D721Med (cell line): Measurements from ENCODE around the gene GOT2.
"Not testable (repeated sequence)": the region's sequence is repeated elsewhere in the genome, so short reads cannot be mapped to it uniquely, and the experiment has no call there.

Experiments
- DNase-seq: peaks from one replicate; pipeline ENCODE4 v3.0.0; 2011; ENCODE audit warnings: low spot score; ENCODE audit not compliant: insufficient read length
- FAIRE-seq: peaks from 2 replicates; lab custom pipeline; 2011; peaks lifted over from hg19 to GRCh38; lab: Jason Lieb, UNC
- TF ChIP-seq, protein P1 (sequence below): IDR thresholded peaks from 2 replicates; pipeline ENCODE4 v1.5.1; 2012; ENCODE audit warnings: mild to moderate bottlenecking, control low read depth; ENCODE audit not compliant: insufficient read depth; ENCODE audit errors: missing control alignments

Gene GOT2

DNA sequence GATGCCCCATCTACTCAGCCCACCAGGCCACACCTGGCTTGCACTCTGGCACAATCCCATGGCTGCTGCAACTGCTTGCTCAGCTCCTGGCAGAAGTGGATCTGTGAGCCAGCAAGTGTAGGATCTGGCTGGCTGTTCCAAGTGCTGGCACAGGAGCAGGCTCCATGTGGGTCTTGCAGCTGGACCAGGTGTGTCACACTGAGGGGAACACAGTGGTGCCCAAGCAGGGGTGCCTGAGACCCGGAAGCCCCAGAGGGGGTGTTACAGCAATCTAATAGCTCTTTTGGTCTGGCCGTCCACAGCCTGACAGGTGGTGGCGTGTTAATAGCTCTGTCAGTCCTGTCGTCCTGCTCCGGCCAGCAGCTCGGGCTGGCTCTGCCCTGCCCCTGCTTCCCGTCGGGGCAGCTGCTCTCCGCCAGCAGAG is 19.6 kb upstream of the GOT2 start:
- TF ChIP-seq, protein P1, sequence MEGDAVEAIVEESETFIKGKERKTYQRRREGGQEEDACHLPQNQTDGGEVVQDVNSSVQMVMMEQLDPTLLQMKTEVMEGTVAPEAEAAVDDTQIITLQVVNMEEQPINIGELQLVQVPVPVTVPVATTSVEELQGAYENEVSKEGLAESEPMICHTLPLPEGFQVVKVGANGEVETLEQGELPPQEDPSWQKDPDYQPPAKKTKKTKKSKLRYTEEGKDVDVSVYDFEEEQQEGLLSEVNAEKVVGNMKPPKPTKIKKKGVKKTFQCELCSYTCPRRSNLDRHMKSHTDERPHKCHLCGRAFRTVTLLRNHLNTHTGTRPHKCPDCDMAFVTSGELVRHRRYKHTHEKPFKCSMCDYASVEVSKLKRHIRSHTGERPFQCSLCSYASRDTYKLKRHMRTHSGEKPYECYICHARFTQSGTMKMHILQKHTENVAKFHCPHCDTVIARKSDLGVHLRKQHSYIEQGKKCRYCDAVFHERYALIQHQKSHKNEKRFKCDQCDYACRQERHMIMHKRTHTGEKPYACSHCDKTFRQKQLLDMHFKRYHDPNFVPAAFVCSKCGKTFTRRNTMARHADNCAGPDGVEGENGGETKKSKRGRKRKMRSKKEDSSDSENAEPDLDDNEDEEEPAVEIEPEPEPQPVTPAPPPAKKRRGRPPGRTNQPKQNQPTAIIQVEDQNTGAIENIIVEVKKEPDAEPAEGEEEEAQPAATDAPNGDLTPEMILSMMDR: no peak
- FAIRE-seq (no peak), DNase-seq (no peak)

DNA sequence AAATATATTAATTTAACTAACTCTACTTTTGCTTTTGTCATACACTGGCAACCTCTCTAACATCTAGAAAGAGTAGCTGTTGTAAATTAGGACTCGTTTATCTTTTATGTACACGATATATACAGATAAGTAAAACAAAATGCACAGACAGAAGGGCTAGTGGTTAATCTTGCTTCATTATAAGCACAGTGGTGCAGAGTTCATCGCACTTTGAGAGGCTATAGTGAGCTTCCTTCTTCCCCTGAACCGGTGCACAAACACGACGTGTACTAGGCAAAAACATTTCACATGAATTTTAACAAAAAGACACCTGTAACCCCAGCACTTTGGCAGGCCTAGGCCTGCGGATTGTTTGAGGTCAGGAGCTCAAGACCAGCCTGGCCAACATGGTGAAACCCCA is 10.4 kb upstream of the GOT2 start:
- TF ChIP-seq, protein P1: no peak
- DNase-seq (no peak), FAIRE-seq (no peak)

DNA sequence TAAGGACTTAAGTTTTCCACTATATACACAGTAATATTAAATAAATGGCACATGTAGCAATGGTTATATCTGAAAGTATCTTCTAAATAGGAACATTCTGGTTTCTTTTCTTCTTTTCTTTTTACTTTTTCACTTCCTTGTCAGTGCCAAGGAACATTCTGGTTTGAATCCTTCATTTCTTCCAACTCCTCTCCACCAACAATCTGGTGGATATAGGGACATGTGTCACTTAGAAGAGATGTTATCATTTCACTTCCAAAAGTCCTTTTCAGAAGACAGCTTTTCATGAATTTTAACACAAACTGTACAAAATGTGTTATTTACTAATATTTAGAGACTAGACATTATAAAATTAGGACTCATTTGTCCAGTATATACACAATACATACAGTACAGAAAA is 7.9 kb upstream of the GOT2 start:
- DNase-seq (no peak), FAIRE-seq (no peak)
- TF ChIP-seq, protein P1: no peak

DNA sequence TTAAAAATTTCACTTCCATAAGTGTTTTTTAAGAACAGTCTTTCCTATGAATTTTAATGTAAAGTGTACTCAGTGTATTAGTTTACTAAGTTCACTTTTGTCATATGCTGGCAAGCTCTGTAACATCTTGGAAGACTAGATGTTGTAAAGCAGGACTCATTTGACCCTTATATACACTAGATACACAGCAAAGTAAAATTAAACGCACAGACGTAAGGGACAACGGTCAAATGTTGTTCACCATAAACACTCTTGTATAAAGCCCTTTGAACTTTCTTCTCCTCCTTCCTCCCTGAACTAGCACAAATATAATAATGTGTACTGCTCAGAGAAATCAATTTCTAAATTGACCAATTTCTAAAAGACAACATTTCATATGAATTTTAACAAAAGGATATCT is 7.0 kb upstream of the GOT2 start:
- FAIRE-seq (no peak), DNase-seq (no peak)
- TF ChIP-seq, protein P1: no peak

DNA sequence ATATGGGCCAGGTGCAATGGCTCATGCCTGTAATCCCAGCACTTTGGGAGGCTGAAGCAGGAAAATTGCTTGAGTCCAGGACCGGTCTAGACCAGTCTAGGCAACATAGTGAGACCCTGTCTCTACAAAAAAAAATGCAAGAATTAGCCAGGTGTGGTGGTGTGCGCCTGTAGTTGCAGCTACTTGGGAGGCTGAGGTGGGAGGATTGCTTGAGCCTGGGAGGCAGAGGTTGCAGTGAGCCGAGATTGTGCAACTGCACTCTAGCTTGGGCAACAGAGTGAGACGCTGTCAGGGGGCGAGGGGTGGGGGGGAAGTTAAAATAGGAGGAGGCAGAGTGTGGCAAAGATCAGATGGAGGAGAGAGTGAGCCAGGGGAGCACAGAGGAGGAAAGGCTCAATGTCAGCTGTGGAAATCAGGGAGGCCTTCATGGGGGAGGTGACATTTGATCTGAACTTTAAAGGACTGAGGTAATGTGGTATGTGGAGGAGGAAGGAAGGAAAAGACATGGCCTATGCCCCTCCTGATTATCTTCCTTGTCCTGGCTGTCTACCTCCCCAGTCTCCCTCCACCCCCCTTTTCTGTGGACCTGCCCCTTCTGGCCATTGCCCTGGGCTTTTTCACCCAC is 4.7 kb upstream of the GOT2 start:
- no peak for DNase-seq
- TF ChIP-seq, protein P1: no peak
- FAIRE-seq: no peak

DNA sequence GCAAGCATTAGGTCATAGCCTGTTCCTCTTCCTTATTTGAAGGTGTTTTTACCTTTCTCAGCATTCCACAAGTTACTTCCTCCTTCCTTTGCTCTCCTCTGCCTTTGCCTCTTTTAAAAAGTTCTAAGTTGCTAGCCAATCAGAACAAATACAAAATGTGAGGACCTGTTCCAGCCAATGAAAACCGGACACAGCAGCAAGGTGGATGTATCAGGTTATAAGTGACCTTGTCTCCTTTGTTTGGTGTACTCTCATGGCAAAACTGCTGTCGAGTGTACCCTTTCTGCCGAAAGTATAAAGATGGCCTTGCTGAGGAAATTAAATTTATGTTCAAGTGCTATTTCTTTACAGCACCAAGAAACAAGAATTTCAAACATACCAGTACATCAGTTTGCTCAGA is 2.2 kb upstream of the GOT2 start:
- FAIRE-seq, DNase-seq: not testable (repeated sequence)

DNA sequence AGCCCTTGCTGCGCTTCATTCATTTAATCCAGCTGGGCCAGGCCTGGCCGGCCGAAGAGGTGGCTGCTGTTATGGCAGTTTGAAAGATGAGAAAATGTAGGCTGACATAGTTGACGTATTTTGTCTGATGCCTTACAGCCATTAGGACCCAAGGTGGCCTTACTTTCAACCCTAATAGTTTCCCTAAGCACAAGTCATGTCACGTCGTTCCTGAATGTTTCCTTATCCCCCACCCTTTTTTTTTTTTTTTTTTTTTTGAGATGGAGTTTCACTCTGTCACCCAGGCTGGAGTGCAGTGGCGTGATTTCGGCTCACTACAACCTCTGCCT is 307 bp upstream of the GOT2 start:
- FAIRE-seq: no peak
- DNase-seq: no peak
- TF ChIP-seq, protein P1: no peak

DNA sequence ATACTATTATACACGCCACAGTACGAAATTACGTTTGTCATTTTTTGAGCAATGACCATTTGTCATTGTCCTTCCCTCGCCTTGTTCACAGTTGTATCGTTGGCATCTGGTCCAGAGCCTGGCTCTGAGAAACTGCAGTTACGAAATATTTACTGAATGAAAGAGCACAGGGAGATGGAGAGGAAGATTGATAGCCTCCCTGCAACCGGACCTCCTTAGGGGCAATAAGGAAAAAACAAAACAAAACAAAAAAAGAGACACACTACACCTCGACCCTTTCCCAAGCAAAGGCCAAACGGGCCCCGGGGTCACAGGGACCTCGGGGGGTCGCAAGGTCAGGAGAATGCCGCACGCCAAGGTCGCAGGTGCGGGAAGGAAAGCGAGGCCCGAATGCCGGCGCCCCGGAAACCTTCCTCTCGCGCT is 857 bp downstream of the GOT2 start:
- no peak for FAIRE-seq
- TF ChIP-seq, protein P1: no peak
- no peak for DNase-seq
